Caki2 (cell line): ENCODE data around the gene ELP1. TPM values are rescaled to one million over a fixed set of nuclear protein-coding genes. Genes with fewer than 3 reads are reported as not detected.
"Not testable (repeated sequence)": the region's sequence is repeated elsewhere in the genome, so short reads cannot be mapped to it uniquely, and the experiment has no call there.

ENCODE experiments used
- DNase-seq: peaks from one replicate; pipeline ENCODE4 v3.0.0-alpha.2; 2015; ENCODE audit warnings: low read depth
- in situ Hi-C: cut with HindIII; loops from 2 replicates; pipeline ENCODE4 v1.10.0; 2016; ENCODE audit warnings: low sequenced_read_pairs, low pct_unique_long_range_greater_than_20kb, mixed read lengths
- total RNA-seq: library from RNA; depleted of rRNA; stranded (reverse); fragments of >200 nt; shearing (Covaris generic); gene quantifications from 2 replicates; pipeline ENCODE4 v1.2.3, GENCODE V29; 2014; ENCODE audit warnings: low replicate concordance

The ELP1 gene
- total RNA-seq, 1 experiment from 2014 or later, result 22.1 TPM

GRCh38 chr9:108861464-108861863 is 72.5 kb downstream of the ELP1 start:
- in situ Hi-C loops, result no loop called here
- no peak for DNase-seq

GRCh38 chr9:108860764-108861163 is 73.2 kb downstream of the ELP1 start:
- no peak for DNase-seq
- in situ Hi-C loops, result no loop called here

GRCh38 chr9:108860354-108860753 is 73.6 kb downstream of the ELP1 start:
- in situ Hi-C loops, result no loop called here
- DNase-seq, result no peak

- DNase-seq, result no peak
- in situ Hi-C loops, result no loop called here
Measured at GRCh38 chr9:108859459-108860114, 74.3 kb downstream of the ELP1 start.

- no peak for DNase-seq
- in situ Hi-C loops, result no loop called here
Measured at GRCh38 chr9:108857572-108857971, 76.4 kb downstream of the ELP1 start.

GRCh38 chr9:108855888-108856287 is 78.0 kb downstream of the ELP1 start, which contains the start of gene ACTL7B:
ACTL7B (minus strand) TSS chr9:108855986; CDS start chr9:108855930, 56 bp downstream.
- no peak for DNase-seq
- in situ Hi-C loops, result no loop called here

- no peak for DNase-seq
- in situ Hi-C loops, result no loop called here
Measured at GRCh38 chr9:108855529-108855886, 78.4 kb downstream of the ELP1 start.

- no peak for DNase-seq
- in situ Hi-C loops, result no loop called here
Measured at GRCh38 chr9:108854641-108855528, 79.0 kb downstream of the ELP1 start.

GRCh38 chr9:108854094-108854493 is 79.8 kb downstream of the ELP1 start:
- in situ Hi-C loops, result no loop called here
- no peak for DNase-seq

- in situ Hi-C loops, result no loop called here
Measured at GRCh38 chr9:108852079-108852478, 81.8 kb downstream of the ELP1 start.

GRCh38 chr9:108851138-108851537 is 82.8 kb downstream of the ELP1 start:
- DNase-seq, result no peak
- in situ Hi-C loops, result no loop called here

More at GRCh38 chr9:108852079-108852478, 81.8 kb downstream of the ELP1 start:
- DNase-seq, result no peak

GRCh38 chr9:108850293-108850897 is 83.5 kb downstream of the ELP1 start:
- in situ Hi-C loops, result no loop called here
- peak; percentile 10 for DNase-seq

- in situ Hi-C loops, DNase-seq: not testable (repeated sequence)
Measured at GRCh38 chr9:108848296-108848695, 85.6 kb downstream of the ELP1 start.

- DNase-seq, result no peak
- in situ Hi-C loops, result no loop called here
Measured at GRCh38 chr9:108845947-108846346, 88.0 kb downstream of the ELP1 start.

GRCh38 chr9:108845507-108845906 is 88.4 kb downstream of the ELP1 start:
- DNase-seq, result no peak
- in situ Hi-C loops, result no loop called here

GRCh38 chr9:108844856-108845255 is 89.1 kb downstream of the ELP1 start:
- in situ Hi-C loops, result no loop called here
- no peak for DNase-seq

GRCh38 chr9:108844391-108844790 is 89.5 kb downstream of the ELP1 start:
- in situ Hi-C loops, result no loop called here
- no peak for DNase-seq

GRCh38 chr9:108842610-108843295 is 91.2 kb downstream of the ELP1 start:
- DNase-seq, result no peak
- in situ Hi-C loops, result no loop called here

- DNase-seq, in situ Hi-C loops: not testable (repeated sequence)
Measured at GRCh38 chr9:108839561-108839960, 94.4 kb downstream of the ELP1 start.
